Measurements from ENCODE around the gene NTN5. TPM values are rescaled to one million over a fixed set of nuclear protein-coding genes. Genes with fewer than 3 reads are reported as not detected.
"Not testable (repeated sequence)": the region's sequence is repeated elsewhere in the genome, so short reads cannot be mapped to it uniquely, and the experiment has no call there.

NTN5 gene, protein sequence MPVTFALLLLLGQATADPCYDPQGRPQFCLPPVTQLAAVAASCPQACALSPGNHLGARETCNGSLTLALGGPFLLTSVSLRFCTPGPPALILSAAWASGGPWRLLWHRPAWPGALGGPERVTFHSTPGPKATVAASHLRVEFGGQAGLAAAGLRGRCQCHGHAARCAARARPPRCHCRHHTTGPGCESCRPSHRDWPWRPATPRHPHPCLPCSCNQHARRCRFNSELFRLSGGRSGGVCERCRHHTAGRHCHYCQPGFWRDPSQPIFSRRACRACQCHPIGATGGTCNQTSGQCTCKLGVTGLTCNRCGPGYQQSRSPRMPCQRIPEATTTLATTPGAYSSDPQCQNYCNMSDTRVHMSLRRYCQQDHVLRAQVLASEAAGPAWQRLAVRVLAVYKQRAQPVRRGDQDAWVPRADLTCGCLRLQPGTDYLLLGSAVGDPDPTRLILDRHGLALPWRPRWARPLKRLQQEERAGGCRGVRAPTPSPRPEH
- total RNA-seq (2014; rRNA removed; shearing (Covaris generic)) = 0.05 TPM in 1 of 2 replicates, not detected in the other
- 0.21 TPM in 1 of 2 replicates, not detected in the other for polyA plus RNA-seq (2015; cell fraction: cytosol; rRNA removed)
- polyA plus RNA-seq (2015; cell fraction: nucleus; rRNA removed) = 0.69 and 0.84 TPM in 2 replicates

DNA sequence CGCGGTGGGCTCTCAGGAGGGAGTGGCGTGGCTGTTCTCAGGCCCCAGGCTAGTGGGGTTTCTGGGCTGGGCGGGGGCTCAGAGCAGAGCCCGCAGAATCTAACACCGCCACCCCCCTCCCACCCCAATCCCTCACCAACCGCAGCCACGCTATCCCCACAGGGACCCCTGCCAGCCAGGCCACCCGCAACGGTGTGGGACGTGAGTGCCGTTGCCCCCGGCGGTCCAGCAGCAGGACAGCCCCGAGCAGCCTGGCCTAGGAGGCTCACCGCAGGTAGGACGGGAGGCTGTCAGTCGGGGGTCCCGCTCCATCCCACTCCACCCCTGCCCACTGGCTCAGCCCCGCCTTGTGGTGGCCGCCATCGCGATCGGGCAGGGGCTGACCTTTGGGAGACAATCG lies at the start of gene NTN5:
Gene NTN5 (minus strand): TSS at position 24 of the 400 bp plus-strand sequence. CDS start 2,031 bp downstream, outside the sequence.
- in situ Hi-C loops (cut with HindIII; ENCODE audit: low pct_unique_long_range_greater_than_20kb, low sequenced_read_pairs) = no loop called here
- no peak for DNase-seq (ENCODE audit: low read depth, low spot score)

DNA sequence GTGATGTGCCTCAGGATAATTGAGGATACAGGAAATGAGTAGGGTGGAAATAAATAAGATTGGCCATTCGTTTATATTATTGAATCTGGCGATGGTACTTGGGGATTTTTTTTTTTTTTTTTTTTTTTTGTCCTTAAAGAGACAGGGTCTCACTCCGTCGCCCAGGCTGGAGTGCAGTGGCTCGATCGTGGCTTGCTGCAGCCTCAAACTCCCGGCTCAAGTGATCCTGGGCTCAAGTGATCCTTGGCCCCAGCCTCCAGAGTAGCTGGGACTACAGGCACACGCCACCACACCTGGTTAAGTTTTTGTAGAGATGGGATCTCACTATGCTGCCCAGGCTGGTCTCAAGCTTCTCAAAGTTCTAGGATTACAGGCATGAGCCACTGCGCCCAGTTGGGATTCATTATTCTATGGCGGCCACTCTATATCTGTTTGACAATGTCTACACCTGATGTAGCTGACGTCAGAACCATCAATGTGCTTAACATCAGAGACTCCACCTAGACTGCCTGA lies 49.4 kb upstream of the NTN5 start:
- in situ Hi-C loops (cut with HindIII; ENCODE audit: low pct_unique_long_range_greater_than_20kb, low sequenced_read_pairs) = no loop called here
- DNase-seq (ENCODE audit: low read depth, low spot score) = no peak

DNA sequence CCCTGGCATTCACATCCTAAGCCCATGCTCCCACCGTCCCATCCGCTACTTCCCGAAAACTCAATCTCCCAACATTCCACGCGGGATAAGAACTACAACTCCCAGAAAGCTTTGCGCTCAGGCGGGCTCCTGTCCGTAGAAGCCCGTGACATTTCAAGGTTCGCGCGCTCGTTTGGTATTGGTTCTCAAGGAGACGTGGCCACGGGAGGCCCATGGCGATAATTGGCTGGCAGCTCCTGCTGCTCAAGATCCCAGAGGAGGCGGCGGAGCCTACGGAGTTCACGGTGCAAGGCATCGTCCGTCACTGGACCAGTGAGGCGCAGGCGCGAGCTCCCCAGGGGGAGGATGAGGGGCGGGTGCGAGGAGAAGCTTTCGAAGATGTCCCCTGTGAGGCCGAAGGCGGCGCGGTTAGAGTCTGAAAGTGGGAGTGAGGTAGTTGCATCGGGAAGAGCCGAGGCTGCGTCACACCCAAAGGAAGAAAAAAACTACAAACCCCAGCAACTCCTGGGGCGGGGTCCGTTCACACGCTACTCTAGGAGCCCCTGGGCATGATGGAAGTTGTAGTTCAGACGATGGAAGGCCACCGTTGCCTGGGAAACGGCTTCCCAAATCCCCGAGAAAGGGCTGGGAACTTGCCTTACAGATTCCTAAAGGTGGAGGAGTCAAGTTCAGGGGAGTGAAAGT lies 47.9 kb upstream of the NTN5 start:
- DNase-seq (ENCODE audit: low read depth, low spot score) = peak; percentile 17
- in situ Hi-C loops (cut with HindIII; ENCODE audit: low pct_unique_long_range_greater_than_20kb, low sequenced_read_pairs) = no loop called here

DNA sequence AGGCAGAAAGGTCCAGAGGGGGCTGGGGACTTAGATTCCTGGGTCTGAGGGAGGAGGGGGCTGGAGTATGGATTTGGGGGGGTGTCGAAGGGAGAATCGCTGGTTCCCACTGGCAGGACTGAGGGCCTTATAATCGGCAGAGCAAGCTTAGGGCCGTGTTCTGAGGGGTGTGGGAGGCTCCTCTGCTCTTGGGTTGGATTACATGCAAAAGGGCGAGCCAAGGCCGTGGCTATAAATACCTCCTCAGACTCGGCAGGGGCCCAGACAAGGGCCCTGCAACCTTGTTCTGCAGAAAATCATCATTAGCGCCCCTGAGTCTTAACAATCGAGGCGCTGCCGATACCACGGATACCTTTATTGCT lies 47.4 kb upstream of the NTN5 start:
- DNase-seq (ENCODE audit: low read depth, low spot score) = no peak
- in situ Hi-C loops (cut with HindIII; ENCODE audit: low pct_unique_long_range_greater_than_20kb, low sequenced_read_pairs) = no loop called here

DNA sequence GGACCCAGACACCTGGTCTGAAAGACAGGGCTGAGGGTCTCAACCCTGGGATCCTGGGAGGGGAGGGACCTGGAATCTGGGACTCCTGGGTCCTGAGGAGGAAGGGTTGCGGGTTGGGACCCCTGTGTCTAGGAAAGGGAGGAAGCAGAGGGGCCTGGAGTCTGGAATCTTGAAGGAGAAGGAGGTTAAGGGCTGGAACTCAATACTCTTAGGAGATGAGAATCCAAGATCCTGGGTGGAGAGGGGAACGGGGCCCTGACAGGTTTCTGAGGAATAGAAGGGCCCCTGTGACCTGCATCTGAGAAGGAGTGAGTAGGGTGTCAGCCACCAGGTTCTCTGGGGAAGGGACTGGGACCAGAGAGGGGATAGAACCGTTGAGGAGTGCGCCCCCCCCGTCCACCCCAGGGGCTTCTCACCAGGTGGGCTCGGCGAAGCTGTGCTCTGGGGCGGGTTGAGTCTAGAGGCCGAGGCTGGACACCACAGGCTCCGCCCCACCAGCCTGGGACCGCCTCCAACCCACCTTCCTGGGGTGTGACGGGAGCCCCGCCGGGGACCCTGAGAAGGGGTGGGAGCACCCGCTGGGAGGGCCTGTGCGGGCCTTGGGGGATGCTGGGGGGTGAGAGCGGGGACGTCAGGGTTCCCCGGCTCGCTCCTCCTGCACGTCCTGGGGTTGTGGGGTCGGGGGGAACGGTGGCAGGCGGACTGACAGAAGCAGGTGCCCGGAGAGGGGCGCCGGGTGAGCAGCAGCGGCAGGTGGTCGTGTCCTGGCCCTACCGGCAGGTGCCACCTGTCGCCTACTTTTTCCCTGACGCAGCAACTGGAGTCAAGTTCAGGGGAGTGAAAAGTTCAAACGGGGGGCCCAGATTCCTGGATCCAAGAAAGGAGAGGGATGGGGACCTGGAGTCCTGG lies 46.7 kb upstream of the NTN5 start, which contains the start of gene MAMSTR:
Gene MAMSTR (minus strand): TSS at position 463 of the 909 bp plus-strand sequence. CDS start 694 bp downstream, outside the sequence.
- in situ Hi-C loops (cut with HindIII; ENCODE audit: low pct_unique_long_range_greater_than_20kb, low sequenced_read_pairs) = no loop called here
- no peak for DNase-seq (ENCODE audit: low read depth, low spot score)

DNA sequence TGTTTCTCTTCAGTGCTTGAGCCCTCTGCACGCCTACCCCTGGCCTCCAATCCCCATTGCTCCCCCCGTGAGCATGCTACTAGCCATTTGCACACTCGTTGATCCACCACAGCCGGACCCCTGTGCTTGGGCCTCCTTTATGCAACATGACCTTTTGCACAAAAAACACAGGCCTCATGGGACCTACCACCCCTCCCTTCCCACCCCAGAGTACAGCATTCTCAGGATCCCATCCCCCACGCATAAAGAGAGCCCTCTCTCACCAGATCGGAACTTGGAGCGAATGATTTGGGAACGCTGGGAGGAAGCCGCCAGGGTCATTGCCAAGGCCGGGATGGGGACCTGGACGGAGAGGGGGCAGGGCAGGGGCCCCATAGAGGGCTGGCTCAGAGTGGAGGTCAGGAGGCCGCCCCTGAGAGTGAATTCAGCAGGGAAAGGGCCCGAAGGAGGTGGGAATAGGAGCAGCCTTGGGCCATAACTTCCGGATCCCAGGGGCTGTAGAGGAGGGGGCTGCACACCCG lies 46.0 kb upstream of the NTN5 start:
- no peak for DNase-seq (ENCODE audit: low read depth, low spot score)
- in situ Hi-C loops (cut with HindIII; ENCODE audit: low pct_unique_long_range_greater_than_20kb, low sequenced_read_pairs) = no loop called here

DNA sequence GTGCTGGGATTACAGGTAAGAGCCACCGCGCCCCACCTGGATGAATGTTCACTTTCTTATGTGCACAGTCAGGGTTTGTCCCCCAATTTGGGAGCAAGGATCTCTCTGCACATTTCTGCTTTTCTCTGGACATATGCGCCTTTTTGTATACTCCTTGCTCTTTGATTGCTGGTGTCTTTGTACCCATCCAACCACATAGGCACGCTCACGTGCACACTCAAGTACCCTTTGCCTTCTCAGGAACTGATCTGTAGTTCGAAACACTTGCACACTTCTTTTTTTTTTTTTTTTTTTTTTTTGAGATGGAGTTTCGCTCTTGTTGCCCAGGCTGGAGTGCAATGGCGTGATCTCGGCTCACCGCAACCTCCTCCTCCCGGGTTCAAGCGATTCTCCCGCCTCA lies 45.3 kb upstream of the NTN5 start:
- in situ Hi-C loops (cut with HindIII; ENCODE audit: low pct_unique_long_range_greater_than_20kb, low sequenced_read_pairs); DNase-seq (ENCODE audit: low read depth, low spot score): not testable (repeated sequence)

DNA sequence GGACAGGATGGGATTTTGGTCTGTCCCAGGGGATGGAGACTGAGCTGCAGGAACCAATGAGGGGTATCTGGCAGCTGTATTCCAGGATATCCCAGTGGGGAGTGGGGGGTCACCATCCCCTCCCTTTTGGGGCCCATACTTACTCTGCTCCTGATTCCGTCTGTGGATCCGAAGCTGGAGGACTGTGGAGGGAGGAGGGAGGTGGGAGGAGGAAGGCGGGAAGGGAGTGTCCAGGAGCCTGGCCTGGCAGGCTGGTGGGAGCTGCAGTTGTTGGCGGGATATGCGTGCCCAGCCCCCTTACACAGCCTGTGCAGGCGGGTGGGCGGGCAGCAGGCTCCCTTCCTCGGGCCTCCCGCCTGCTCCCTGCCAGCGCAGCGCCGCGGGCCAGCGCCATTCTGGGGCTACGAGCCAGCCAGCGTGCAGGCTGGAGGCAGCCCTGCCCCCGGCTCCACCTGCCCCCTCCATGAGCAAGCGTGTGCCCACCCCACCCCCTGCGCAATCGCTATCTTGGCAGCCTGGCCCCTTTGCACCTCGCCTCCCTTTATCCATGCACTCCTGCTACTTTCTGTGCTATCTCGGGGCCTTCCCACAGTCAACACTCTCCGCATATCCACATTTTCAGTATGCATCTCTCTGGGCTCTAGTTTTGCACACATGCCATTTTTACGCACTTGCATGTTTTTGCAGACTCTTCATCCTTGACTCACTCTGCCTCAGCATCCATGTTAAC lies 43.9 kb upstream of the NTN5 start:
- no peak for DNase-seq (ENCODE audit: low read depth, low spot score)
- in situ Hi-C loops (cut with HindIII; ENCODE audit: low pct_unique_long_range_greater_than_20kb, low sequenced_read_pairs) = no loop called here

DNA sequence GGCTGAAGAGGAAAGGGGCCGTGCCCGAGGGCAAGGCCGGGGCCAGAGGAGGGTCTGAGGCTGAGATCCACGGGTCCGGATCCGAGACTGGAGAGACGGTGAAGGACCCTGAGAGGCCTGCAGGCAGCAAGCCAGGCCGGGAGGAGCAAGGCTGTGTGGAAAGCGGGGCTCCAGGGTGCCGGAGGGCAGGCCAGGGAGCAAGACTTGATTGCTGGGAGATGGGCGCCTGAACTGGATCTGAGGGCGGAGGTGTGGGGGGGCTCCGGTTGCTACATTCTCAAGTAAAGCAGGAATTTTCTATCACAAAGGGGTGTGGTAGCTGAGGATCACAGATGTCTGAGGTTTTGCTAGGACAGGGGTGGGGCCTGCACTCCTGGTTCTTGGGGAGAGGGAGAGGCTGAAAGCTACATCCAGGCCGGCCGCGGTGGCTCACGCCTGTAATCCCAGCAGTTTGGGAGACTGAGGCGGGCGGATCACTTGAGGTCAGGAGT lies 42.9 kb upstream of the NTN5 start:
- in situ Hi-C loops (cut with HindIII; ENCODE audit: low pct_unique_long_range_greater_than_20kb, low sequenced_read_pairs) = no loop called here

DNA sequence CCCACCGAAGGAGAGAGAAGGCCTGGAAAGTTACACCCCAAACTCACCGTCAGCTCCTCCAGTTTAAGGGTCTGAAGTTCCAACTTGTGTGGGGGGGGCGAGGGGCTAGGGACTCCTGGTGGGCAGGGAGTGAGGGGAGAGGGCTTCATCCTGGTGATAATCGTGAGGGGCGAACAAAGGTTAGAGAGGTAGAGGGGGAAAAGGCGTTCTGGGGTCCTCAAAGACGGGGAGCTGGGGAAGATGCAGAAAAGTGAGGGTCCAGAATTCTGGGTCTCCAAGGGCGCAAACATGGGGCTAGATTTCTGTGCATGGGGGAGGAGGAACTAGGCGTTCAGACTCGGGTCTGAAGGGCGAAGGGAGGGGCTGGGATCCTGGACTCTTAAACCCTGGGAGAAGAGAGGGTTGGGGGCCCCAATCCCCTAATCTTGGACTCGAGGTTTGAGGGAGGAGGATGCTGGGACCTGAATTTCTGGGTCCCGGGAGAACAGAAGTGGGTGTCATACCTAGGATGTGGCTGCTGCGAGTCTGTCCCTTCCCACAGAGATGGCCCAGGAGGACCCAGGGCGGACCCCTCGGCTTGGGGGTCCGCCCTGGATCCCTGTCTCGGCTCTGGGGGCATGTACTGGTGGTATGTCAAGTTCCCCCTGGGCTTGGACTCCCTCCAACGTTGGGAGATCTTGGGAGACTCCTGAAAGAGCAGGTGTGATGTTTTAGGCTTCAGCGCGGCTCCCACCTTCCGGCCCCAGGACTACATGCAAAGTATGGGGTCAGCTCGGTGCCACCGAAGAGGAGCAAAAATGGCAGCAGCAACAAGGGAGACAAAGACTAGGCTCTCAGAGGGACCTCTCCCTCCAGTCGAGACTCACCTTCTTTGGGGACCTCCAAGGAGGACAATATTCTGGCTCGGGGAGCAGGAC lies 42.2 kb upstream of the NTN5 start:
- no peak for DNase-seq (ENCODE audit: low read depth, low spot score)
- in situ Hi-C loops (cut with HindIII; ENCODE audit: low pct_unique_long_range_greater_than_20kb, low sequenced_read_pairs) = no loop called here

More for the DNA sequence above, 42.9 kb upstream of the NTN5 start:
- no peak for DNase-seq (ENCODE audit: low read depth, low spot score)

DNA sequence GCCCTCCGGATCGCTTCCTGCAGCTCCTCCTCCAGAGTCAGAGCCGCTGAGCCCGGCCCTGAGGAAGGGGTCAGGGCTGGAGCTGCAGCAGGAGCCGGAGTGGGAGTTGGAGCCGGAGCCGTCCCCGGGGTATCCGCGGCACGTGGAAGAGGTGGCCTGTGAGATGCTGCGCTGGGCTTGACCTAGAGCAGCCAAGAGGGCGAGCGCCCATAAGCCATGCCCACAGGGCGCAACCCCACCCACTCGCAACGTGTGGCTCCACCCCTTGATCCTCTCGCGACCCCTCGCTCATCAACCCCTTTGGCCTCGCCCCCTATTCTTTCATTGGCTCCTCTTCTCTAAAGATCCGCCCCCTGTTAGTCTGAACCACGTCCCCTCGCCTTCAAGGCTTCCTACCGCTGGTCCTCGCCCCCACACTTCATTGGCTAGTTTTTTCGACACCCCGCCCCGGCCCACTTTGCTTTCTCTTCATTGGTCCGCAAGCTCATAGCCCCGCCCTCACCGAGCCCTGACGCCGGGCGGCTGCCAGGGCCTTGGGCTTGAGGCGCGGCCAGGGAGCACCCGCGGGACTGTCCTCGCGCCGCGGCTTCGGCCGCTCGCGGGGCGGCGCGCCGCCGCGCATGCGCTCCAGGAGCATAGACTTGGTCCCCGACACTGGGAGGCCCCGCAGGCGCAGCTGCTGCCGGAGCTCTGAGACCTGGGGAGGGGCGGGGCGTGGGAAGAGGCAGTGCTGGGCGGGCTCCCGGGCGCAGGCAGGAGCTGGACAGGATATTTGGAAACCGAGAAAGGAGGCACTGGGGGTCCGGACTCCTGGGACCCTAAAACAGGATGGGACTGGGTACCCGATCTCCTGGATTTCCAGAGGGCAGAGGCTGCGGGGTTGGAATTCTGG lies 41.3 kb upstream of the NTN5 start:
- in situ Hi-C loops (cut with HindIII; ENCODE audit: low pct_unique_long_range_greater_than_20kb, low sequenced_read_pairs) = no loop called here
- DNase-seq (ENCODE audit: low read depth, low spot score) = peak; percentile 99

DNA sequence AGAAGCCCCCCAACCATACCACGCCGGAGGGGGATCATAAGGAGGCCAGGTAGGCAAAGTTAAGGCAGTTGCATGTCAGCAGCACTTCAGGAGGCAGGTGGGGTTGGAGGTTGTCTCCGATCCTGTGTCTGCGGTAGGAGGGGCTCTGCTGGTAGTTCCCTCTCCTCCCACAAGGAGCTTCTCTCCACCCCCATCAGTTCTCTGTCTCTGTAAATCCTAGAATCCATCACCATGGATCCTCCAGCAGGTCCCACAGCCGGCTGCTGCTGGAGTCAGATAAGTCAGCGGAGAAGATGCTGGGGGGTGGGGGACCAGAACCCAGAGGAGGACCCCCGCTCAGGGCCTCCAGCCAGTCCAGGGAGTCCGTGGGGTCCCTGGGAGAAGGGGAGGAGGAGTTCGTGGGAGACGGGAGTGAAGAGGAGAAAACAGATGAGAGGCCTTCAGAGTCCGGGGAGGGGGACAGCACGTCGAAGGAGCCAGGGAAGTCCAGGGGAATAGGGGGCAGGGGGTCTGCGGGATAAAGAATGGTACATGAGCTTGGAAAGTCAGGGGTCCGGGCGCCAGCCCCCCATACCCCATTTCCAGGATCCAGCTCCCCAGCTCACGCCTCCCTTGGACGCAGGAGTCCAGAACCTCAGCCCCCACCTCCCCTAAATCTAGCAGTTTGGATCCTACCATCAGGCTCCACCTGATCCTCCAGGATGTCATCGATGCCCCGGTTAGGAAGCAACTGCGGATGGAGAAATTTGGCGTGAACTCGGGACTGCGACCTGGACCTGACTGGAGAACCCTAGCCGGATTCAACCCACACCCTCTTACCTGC lies 40.4 kb upstream of the NTN5 start:
- in situ Hi-C loops (cut with HindIII; ENCODE audit: low pct_unique_long_range_greater_than_20kb, low sequenced_read_pairs) = no loop called here

DNA sequence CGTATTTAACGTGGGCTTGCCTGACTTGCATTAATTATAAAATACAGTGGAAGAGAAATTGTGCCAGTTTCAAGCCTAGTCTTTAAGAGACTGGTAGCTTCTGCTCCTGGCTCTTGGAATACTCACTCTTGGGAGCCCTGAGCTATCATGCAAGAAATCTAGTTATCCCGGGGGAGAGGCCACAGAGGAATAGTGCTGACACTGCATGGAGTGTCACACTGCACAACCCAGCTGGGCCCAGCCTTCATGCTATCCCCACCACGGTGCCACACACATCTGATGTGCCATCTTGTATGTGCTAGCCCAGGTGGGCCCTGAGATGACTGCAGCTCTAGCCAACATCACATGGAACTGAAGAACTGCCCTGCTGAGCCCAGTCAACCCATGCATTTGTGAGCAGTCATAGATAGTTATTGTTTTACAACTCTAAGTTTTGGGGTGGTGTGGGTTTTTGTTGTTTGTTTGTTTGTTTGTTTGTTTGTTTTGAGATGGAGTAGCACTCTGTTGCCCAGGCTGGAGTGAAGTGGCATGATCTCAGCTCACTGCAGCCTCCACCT lies 38.4 kb upstream of the NTN5 start:
- no peak for DNase-seq (ENCODE audit: low read depth, low spot score)
- in situ Hi-C loops (cut with HindIII; ENCODE audit: low pct_unique_long_range_greater_than_20kb, low sequenced_read_pairs) = no loop called here

More for the DNA sequence above, 40.4 kb upstream of the NTN5 start:
- DNase-seq (ENCODE audit: low read depth, low spot score) = peak; percentile 47

All from SK-MEL-5 (cell line).